ENCODE results near the gene EIF5B. TPM values are rescaled to one million over a fixed set of nuclear protein-coding genes. Genes with fewer than 3 reads are reported as not detected.

Gene EIF5B, protein sequence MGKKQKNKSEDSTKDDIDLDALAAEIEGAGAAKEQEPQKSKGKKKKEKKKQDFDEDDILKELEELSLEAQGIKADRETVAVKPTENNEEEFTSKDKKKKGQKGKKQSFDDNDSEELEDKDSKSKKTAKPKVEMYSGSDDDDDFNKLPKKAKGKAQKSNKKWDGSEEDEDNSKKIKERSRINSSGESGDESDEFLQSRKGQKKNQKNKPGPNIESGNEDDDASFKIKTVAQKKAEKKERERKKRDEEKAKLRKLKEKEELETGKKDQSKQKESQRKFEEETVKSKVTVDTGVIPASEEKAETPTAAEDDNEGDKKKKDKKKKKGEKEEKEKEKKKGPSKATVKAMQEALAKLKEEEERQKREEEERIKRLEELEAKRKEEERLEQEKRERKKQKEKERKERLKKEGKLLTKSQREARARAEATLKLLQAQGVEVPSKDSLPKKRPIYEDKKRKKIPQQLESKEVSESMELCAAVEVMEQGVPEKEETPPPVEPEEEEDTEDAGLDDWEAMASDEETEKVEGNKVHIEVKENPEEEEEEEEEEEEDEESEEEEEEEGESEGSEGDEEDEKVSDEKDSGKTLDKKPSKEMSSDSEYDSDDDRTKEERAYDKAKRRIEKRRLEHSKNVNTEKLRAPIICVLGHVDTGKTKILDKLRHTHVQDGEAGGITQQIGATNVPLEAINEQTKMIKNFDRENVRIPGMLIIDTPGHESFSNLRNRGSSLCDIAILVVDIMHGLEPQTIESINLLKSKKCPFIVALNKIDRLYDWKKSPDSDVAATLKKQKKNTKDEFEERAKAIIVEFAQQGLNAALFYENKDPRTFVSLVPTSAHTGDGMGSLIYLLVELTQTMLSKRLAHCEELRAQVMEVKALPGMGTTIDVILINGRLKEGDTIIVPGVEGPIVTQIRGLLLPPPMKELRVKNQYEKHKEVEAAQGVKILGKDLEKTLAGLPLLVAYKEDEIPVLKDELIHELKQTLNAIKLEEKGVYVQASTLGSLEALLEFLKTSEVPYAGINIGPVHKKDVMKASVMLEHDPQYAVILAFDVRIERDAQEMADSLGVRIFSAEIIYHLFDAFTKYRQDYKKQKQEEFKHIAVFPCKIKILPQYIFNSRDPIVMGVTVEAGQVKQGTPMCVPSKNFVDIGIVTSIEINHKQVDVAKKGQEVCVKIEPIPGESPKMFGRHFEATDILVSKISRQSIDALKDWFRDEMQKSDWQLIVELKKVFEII
- 71.9 TPM for polyA plus RNA-seq (2013, experiment 1 of 2)
- 71.8 TPM for polyA plus RNA-seq (2013, experiment 2 of 2)

DNA sequence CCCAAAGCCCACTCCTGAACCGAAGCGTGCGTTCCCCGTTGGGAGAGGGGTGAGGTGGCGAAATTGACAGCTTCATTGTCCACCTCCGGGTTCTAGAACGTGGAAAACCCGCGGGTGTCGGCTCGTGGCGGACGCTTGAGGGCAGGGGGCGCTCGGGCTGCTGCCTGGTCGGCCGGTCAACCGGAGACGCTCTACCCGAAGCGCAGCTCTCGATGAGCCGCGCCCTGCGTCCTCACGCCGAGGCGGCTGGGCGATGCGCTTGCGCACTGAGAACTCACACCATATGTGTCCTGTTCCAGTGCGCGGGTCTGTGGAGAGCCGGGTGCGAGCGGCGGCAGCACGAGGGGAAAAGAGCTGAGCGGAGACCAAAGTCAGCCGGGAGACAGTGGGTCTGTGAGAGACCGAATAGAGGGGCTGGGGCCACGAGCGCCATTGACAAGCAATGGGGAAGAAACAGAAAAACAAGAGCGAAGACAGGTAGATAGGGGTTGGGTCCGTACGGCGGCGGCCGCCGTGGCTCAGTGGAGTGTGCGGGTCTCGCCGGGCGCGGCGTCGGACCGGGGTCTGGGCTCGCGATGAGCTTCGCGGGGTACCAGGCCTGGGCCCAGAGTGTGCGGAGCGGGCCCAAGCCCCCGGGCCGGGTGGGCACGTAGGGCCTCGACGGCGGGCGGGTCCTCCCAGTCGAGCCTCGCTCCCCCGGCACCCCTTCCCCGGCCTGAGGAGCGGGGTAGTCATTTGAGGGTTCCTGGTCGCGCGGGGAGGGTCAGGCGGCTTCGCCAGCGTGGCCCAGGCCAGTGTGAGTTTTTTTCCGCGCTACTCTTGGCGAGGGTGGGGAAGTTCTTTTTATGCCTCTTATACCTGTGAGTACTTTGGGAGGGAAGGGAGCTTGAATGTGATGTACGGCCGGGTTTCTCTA is at the start of gene EIF5B:
TSS of gene EIF5B (plus strand) at position 277 of the 916 bp plus-strand sequence. CDS start at position 443, 166 bp downstream.
- no peak within 1 kb of the TSS for H2AK5ac ChIP-seq (ENCODE audit: low read length, severe bottlenecking)
- peak within 1 kb of the TSS; percentile 42 for H4K8ac ChIP-seq (ENCODE audit: low read length)
- H3K36me3 ChIP-seq (ENCODE audit: control insufficient read depth in 1 of 2, insufficient read depth in 2 of 2, low read depth in 1 of 2, low read length in 2 of 2), result peaks cover 0 to 11% of the 10 kb centered on the region in 2 experiments
- peak within 1 kb of the TSS; percentile 52 for H2BK120ac ChIP-seq (ENCODE audit: low read depth, low read length)
- H3K4ac ChIP-seq (ENCODE audit: low read depth in 1 of 2, low read length in 2 of 2), result peak within 1 kb of the TSS; percentile 25 to 47
- H3K14ac ChIP-seq (ENCODE audit: low read length in 2 of 2), result peak within 1 kb of the TSS; percentile 35 to 86
- H3K27ac ChIP-seq (ENCODE audit: low read length, poor library complexity, severe bottlenecking), result peak within 1 kb of the TSS; percentile 89
- WGBS, result under 1% methylated on average over 87 of the region's 87 CpGs
- peak within 1 kb of the TSS; percentile 96 for H3K9ac ChIP-seq (ENCODE audit: low read length)
- H3K4me2 ChIP-seq (ENCODE audit: low read length, poor library complexity, severe bottlenecking), result peak within 1 kb of the TSS; percentile 91
- peak within 1 kb of the TSS; percentile 80 for H2BK15ac ChIP-seq (ENCODE audit: low read depth, poor library complexity, severe bottlenecking)
- H3K9me3 ChIP-seq (ENCODE audit: control insufficient read depth, low read length), result no peaks in the 10 kb centered on the region
- peak; percentile 96 for DNase-seq
- H3K18ac ChIP-seq (ENCODE audit: low read depth in 1 of 2, low read length in 2 of 2), result peak within 1 kb of the TSS; percentile 78 to 83
- peaks cover 9% of the 10 kb centered on the region for H3K4me1 ChIP-seq (ENCODE audit: control insufficient read depth, insufficient read depth, low read depth, low read length)
- peak within 1 kb of the TSS; percentile 10 for H2AFZ ChIP-seq (ENCODE audit: low read depth, low read length)
- peak within 1 kb of the TSS in 1 of 2 experiments; percentile 23 for H3K23ac ChIP-seq (ENCODE audit: low read length in 2 of 2)
- H3K27me3 ChIP-seq (ENCODE audit: control insufficient read depth in 1 of 2, insufficient read depth in 1 of 2, low read length in 2 of 2), result no peaks in the 10 kb centered on the region
- peak within 1 kb of the TSS; percentile 79 for H2BK5ac ChIP-seq (ENCODE audit: low read depth, low read length, poor library complexity, severe bottlenecking)
- H3K4me3 ChIP-seq (ENCODE audit: insufficient read depth in 1 of 2, low read depth in 1 of 2, low read length in 2 of 2), result peak within 1 kb of the TSS; percentile 91 to 99
- H3K79me1 ChIP-seq (replicated peaks; ENCODE audit: low read length, poor library complexity, severe bottlenecking), result no peaks in the 10 kb centered on the region
- H4K91ac ChIP-seq (ENCODE audit: low read length), result no peak within 1 kb of the TSS
- no peak within 1 kb of the TSS for H2BK12ac ChIP-seq (ENCODE audit: low read length in 2 of 2)

DNA sequence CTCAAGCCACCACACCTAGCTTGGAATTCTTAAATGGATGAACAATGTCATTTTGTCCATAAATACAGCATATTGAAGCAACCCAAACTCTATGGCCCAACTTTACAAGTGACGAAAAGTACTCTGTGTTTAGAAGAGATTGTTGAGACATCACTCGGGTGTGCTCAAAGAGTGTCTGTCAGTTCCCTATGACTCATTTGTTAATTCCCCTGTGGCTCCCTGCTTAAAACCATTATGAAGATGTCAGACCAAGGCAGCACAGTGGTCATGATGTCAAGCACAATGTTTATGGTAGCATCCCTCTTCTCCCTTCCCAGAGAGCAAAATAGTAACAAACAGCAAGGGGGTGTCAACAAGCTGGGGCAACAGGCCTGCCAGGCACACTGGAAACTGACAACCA is 39.2 kb upstream of the EIF5B start:
- Histone ChIP-seq H3K14ac (ENCODE audit: low read length in 2 of 2) (no peak overlapping the region), H3K4me3 (ENCODE audit: insufficient read depth in 1 of 2, low read depth in 1 of 2, low read length in 2 of 2) (no peak overlapping the region), H2BK120ac (ENCODE audit: low read depth, low read length) (no peak overlapping the region), H3K4me1 (ENCODE audit: control insufficient read depth, insufficient read depth, low read depth, low read length) (peaks cover 5% of the 10 kb centered on the region), H2BK12ac (ENCODE audit: low read length in 2 of 2) (no peak overlapping the region), H3K18ac (ENCODE audit: low read depth in 1 of 2, low read length in 2 of 2) (no peak overlapping the region), H3K23ac (ENCODE audit: low read length in 2 of 2) (no peak overlapping the region), H3K27me3 (ENCODE audit: control insufficient read depth in 1 of 2, insufficient read depth in 1 of 2, low read length in 2 of 2) (no peaks in the 10 kb centered on the region), H3K36me3 (ENCODE audit: control insufficient read depth in 1 of 2, insufficient read depth in 2 of 2, low read depth in 1 of 2, low read length in 2 of 2) (peaks cover 0 to 2% of the 10 kb centered on the region in 2 experiments), H2BK5ac (ENCODE audit: low read depth, low read length, poor library complexity, severe bottlenecking) (no peak overlapping the region), H3K4me2 (ENCODE audit: low read length, poor library complexity, severe bottlenecking) (no peak overlapping the region), H3K9ac (ENCODE audit: low read length) (no peak overlapping the region), H3K4ac (ENCODE audit: low read depth in 1 of 2, low read length in 2 of 2) (no peak overlapping the region), H3K79me1 (replicated peaks; ENCODE audit: low read length, poor library complexity, severe bottlenecking) (no peaks in the 10 kb centered on the region), H2BK15ac (ENCODE audit: low read depth, poor library complexity, severe bottlenecking) (no peak overlapping the region), H3K27ac (ENCODE audit: low read length, poor library complexity, severe bottlenecking) (no peak overlapping the region), H3K9me3 (ENCODE audit: control insufficient read depth, low read length) (no peaks in the 10 kb centered on the region), H4K91ac (ENCODE audit: low read length) (no peak overlapping the region), H2AFZ (ENCODE audit: low read depth, low read length) (no peak overlapping the region), H4K8ac (ENCODE audit: low read length) (no peak overlapping the region), H2AK5ac (ENCODE audit: low read length, severe bottlenecking) (no peak overlapping the region)
- WGBS, result 56% methylated on average over 2 of the region's 2 CpGs
- DNase-seq, result peak; percentile 77

DNA sequence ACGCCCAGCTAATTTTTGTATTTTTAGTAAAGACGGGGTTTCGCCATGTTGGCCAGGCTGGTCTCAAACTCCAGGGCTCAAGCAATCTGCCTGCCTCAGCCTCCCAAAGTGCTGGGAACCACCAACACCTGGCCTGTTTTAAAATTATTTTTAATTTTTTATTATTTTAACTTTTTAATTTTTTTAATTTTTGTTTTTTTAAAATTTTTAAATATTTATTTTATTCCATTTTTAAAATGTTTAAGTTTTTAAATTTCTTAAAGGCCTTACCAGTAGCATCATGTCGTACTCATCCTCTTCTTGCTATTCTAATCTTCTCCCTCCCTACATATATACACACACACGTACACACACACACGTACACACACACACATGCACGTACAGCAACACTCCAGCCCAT is 37.6 kb upstream of the EIF5B start:
- Histone ChIP-seq H4K91ac (ENCODE audit: low read length) (no peak overlapping the region), H3K4me1 (ENCODE audit: control insufficient read depth, insufficient read depth, low read depth, low read length) (peaks cover 5% of the 10 kb centered on the region), H3K4me2 (ENCODE audit: low read length, poor library complexity, severe bottlenecking) (no peak overlapping the region), H3K14ac (ENCODE audit: low read length in 2 of 2) (no peak overlapping the region), H2AK5ac (ENCODE audit: low read length, severe bottlenecking) (no peak overlapping the region), H3K79me1 (replicated peaks; ENCODE audit: low read length, poor library complexity, severe bottlenecking) (no peaks in the 10 kb centered on the region), H2BK15ac (ENCODE audit: low read depth, poor library complexity, severe bottlenecking) (no peak overlapping the region), H2BK120ac (ENCODE audit: low read depth, low read length) (no peak overlapping the region), H2BK5ac (ENCODE audit: low read depth, low read length, poor library complexity, severe bottlenecking) (no peak overlapping the region), H3K36me3 (ENCODE audit: control insufficient read depth in 1 of 2, insufficient read depth in 2 of 2, low read depth in 1 of 2, low read length in 2 of 2) (peaks cover 2 to 7% of the 10 kb centered on the region in 2 experiments), H2BK12ac (ENCODE audit: low read length in 2 of 2) (no peak overlapping the region), H3K18ac (ENCODE audit: low read depth in 1 of 2, low read length in 2 of 2) (no peak overlapping the region), H3K4ac (ENCODE audit: low read depth in 1 of 2, low read length in 2 of 2) (no peak overlapping the region), H3K27me3 (ENCODE audit: control insufficient read depth in 1 of 2, insufficient read depth in 1 of 2, low read length in 2 of 2) (no peaks in the 10 kb centered on the region), H3K4me3 (ENCODE audit: insufficient read depth in 1 of 2, low read depth in 1 of 2, low read length in 2 of 2) (no peak overlapping the region), H3K9me3 (ENCODE audit: control insufficient read depth, low read length) (no peaks in the 10 kb centered on the region), H3K9ac (ENCODE audit: low read length) (no peak overlapping the region), H4K8ac (ENCODE audit: low read length) (no peak overlapping the region), H3K23ac (ENCODE audit: low read length in 2 of 2) (no peak overlapping the region), H2AFZ (ENCODE audit: low read depth, low read length) (no peak overlapping the region), H3K27ac (ENCODE audit: low read length, poor library complexity, severe bottlenecking) (no peak overlapping the region)
- DNase-seq, result no peak
- WGBS, result 98% methylated on average over 7 of the region's 7 CpGs
